B cell (primary cell): ENCODE results near the gene CARHSP1. TPM values are rescaled to one million over a fixed set of nuclear protein-coding genes. Genes with fewer than 3 reads are reported as not detected.

Experiments
- ATAC-seq: fragments of 200-7000 bp; cut with Tn5 transposase; one replicate; pipeline ENCODE4 v1.10.0; 2021; ENCODE audit warnings: low read depth, mild to moderate bottlenecking, moderate number of reproducible peaks, moderate library complexity
- CTCF ChIA-PET: fragments of 350-600 bp; sonication (Branson Sonifier 250); formaldehyde crosslinking; loops from one replicate; lab custom pipeline; 2021; ENCODE audit warnings: antibody characterized with exemption, inconsistent platforms; lab: Charles Lee
- POLR2A ChIA-PET: fragments of 350-600 bp; sonication (Branson Sonifier 250); formaldehyde crosslinking; loops from one replicate; lab custom pipeline; 2021; ENCODE audit warnings: antibody characterized with exemption; lab: Charles Lee
- DNase-seq: peaks from one replicate; pipeline ENCODE4 v3.0.0; 2013
- H2AFZ ChIP-seq: 2 replicates; pipeline ENCODE4 v1.6.1; 2012; ENCODE audit warnings: mild to moderate bottlenecking, low read depth, low read length; ENCODE audit not compliant: insufficient read depth, poor library complexity, severe bottlenecking
- H3K27ac ChIP-seq, 2 donors: 1 replicate in 1 of 2; 2 replicates in 1 of 2; pipeline ENCODE4 v1.5.1; 2012 to 2013; ENCODE audit warnings: low read length in 2 of 2, mild to moderate bottlenecking in 2 of 2, moderate library complexity in 1 of 2
- H3K27me3 ChIP-seq, 4 experiments: fragments of 200-600 bp in 1 of 4; sonication (generic) in 1 of 4; replicated peaks in 1 of 4; 1 replicate in 2 of 4; 2 replicates in 2 of 4; pipeline versions ENCODE4 v1.6.1 to v1.7.0; 2013 to 2016; ENCODE audit warnings: low read length in 3 of 4, mild to moderate bottlenecking in 2 of 4, mixed read lengths in 1 of 4, moderate library complexity in 1 of 4; ENCODE audit not compliant: insufficient read depth in 4 of 4, control insufficient read depth in 3 of 4; ENCODE audit errors: control extremely low read depth in 1 of 4
- H3K36me3 ChIP-seq, 2 experiments: replicated peaks in 1 of 2; 1 replicate in 1 of 2; 2 replicates in 1 of 2; pipeline versions ENCODE4 v1.6.1 to v1.7.1; 2013; ENCODE audit warnings: low read length in 1 of 2; ENCODE audit not compliant: insufficient read depth in 2 of 2, control insufficient read depth in 1 of 2; ENCODE audit errors: control extremely low read depth in 1 of 2, extremely low read depth in 1 of 2
- H3K4me1 ChIP-seq, 2 donors: fragments of 200-600 bp in 1 of 2; sonication (generic) in 1 of 2; 1 replicate in 1 of 2; 2 replicates in 1 of 2; pipeline versions ENCODE4 v1.5.1 to v1.6.1; 2013 to 2017; ENCODE audit warnings: low read length in 2 of 2; ENCODE audit not compliant: control insufficient read depth in 2 of 2, insufficient read depth in 2 of 2
- H3K4me2 ChIP-seq: replicated peaks from 2 replicates; pipeline ENCODE3; 2012; ENCODE audit warnings: mild to moderate bottlenecking, low read depth, low read length; ENCODE audit not compliant: poor library complexity, severe bottlenecking
- H3K4me3 ChIP-seq, 5 experiments: fragments of 200-600 bp in 1 of 5; sonication (generic) in 1 of 5; 1 replicate in 3 of 5; 2 replicates in 2 of 5; pipeline versions ENCODE4 v1.5.1 to v1.7.0; 2011 to 2016; ENCODE audit warnings: low read length in 4 of 5, mild to moderate bottlenecking in 4 of 5, low read depth in 2 of 5, control low read depth in 1 of 5, moderate library complexity in 1 of 5; ENCODE audit not compliant: insufficient read depth in 1 of 5; ENCODE audit errors: control extremely low read depth in 1 of 5, extremely low read depth in 1 of 5
- H3K79me2 ChIP-seq: fragments of 200-600 bp; sonication (generic); one replicate; pipeline ENCODE4 v1.6.0; 2016; ENCODE audit warnings: low read length; ENCODE audit not compliant: control insufficient read depth, insufficient read depth
- H3K9ac ChIP-seq: fragments of 200-600 bp; sonication (generic); 2 replicates; pipeline ENCODE4 v1.6.1; 2017; ENCODE audit warnings: mild to moderate bottlenecking, low read length, moderate library complexity
- H3K9me3 ChIP-seq, 3 donors: one replicate each; pipeline versions ENCODE4 v1.6.1 to v1.7.1; 2013; ENCODE audit warnings: low read length in 2 of 3; ENCODE audit not compliant: control insufficient read depth in 2 of 3, insufficient read depth in 1 of 3; ENCODE audit errors: control extremely low read depth in 1 of 3
- H4K20me1 ChIP-seq: 2 replicates; pipeline ENCODE4 v1.6.0; 2012; ENCODE audit warnings: mild to moderate bottlenecking, low read length; ENCODE audit not compliant: insufficient read depth, control insufficient read depth, poor library complexity, severe bottlenecking
- H3K27ac Mint-ChIP-seq: one replicate; pipeline ENCODE4 v1.8.0; 2021; ENCODE audit warnings: mixed read lengths
- H3K27me3 Mint-ChIP-seq: one replicate; pipeline ENCODE4 v1.8.0; 2021; ENCODE audit warnings: mixed read lengths
- H3K4me1 Mint-ChIP-seq: one replicate; pipeline ENCODE4 v1.8.0; 2021; ENCODE audit warnings: mixed read lengths
- H3K4me3 Mint-ChIP-seq: one replicate; pipeline ENCODE4 v1.8.0; 2021; ENCODE audit warnings: mixed read lengths
- H3K9me3 Mint-ChIP-seq: one replicate; pipeline ENCODE4 v1.8.0; 2022; ENCODE audit warnings: mixed read lengths; ENCODE audit not compliant: insufficient read depth
- CTCF ChIP-seq: fragments of 200-600 bp; IDR thresholded peaks from one replicate; pipeline ENCODE4 v1.8.0; 2022; ENCODE audit warnings: antibody characterized with exemption, mild to moderate bottlenecking
- EZH2 ChIP-seq: IDR thresholded peaks from 2 replicates; pipeline ENCODE4 v1.6.1; 2012; ENCODE audit warnings: borderline replicate concordance, low read depth, mild to moderate bottlenecking, moderate library complexity, low read length; ENCODE audit not compliant: insufficient read depth, poor library complexity, severe bottlenecking
- WGBS: methylation state at CpG from one replicate; pipeline ENCODE4 v1.1.5; 2013; ENCODE audit warnings: missing lambda C conversion rate; ENCODE audit not compliant: insufficient coverage; 5-methylcytosine and 5-hydroxymethylcytosine counted together
- intact Hi-C: fragments of 100-400 bp; cut with micrococcal nuclease; formaldehyde crosslinking; loops from one replicate; pipeline ENCODE4 v1.10.0; 2022
- polyA plus RNA-seq: library from polyadenylated mRNA; depleted of rRNA; stranded (reverse); fragments of >200 nt; gene quantifications from 2 replicates; pipeline ENCODE4 v1.2.3, GENCODE V29; 2012
- total RNA-seq, 2 donors: library from RNA; stranded (reverse); fragments of 120-200 nt in 1 of 2; gene quantifications; 1 replicate in 1 of 2; 2 replicates in 1 of 2; pipeline versions ENCODE4 v1.2.3 to v1.2.4, GENCODE V29; 2013 to 2022

Gene CARHSP1
- total and polyA plus RNA-seq, 2 donors (not counting 1 experiment from before 2014, with no cell fraction given): 26.5 to 63.1 TPM

GRCh38 chr16:8898660-8899318, 30.0 kb upstream of the CARHSP1 start:
- POLR2A ChIA-PET: no interaction called here
- H3K4me3 ChIP-seq: no peak overlapping the region
- no peak overlapping the region for H2AFZ ChIP-seq
- H4K20me1 ChIP-seq: peaks cover 56% of the 10 kb centered on the region
- H3K36me3 ChIP-seq: peaks cover 4 to 96% of the 10 kb centered on the region in 2 experiments
- peaks cover 9% of the 10 kb centered on the region for H3K79me2 ChIP-seq
- no peak overlapping the region for H3K27ac ChIP-seq
- ATAC-seq (no peak), DNase-seq (no peak)
- H3K27me3 ChIP-seq: no peaks in the 10 kb centered on the region
- no peaks in the 10 kb centered on the region for H3K9me3 ChIP-seq
- H3K9me3 Mint-ChIP-seq: no peaks in the 10 kb centered on the region
- WGBS: 82% methylated on average over 2 of the region's 3 CpGs
- no peak overlapping the region for H3K4me2 ChIP-seq
- H3K4me1 ChIP-seq: peaks cover 0 to 5% of the 10 kb centered on the region in 2 donors
- TF ChIP-seq CTCF (no peak), EZH2 (no peak)
- H3K27me3 Mint-ChIP-seq: no peaks in the 10 kb centered on the region
- intact Hi-C loops: no loop called here
- no peak overlapping the region for H3K9ac ChIP-seq
- no peak overlapping the region for H3K27ac Mint-ChIP-seq
- no peaks in the 10 kb centered on the region for H3K4me1 Mint-ChIP-seq
- H3K4me3 Mint-ChIP-seq: no peak overlapping the region
- CTCF ChIA-PET: interaction anchor here (0.7 to 4.3 kb wide), 4 partner anchors 19 to 236 kb away, joined by 3 to 12 read pairs (median 4); no protein-coding TSS in a partner anchor

- peaks cover 2 to 79% of the 10 kb centered on the region in 2 experiments for H3K36me3 ChIP-seq
- Mint-ChIP-seq H3K4me3 (no peak overlapping the region), H3K4me1 (peaks cover 36% of the 10 kb centered on the region), H3K9me3 (peaks cover 3% of the 10 kb centered on the region), H3K27ac (no peak overlapping the region), H3K27me3 (no peaks in the 10 kb centered on the region)
- peaks cover 12% of the 10 kb centered on the region for H3K79me2 ChIP-seq
- intact Hi-C loops: loop anchor here (5.0 kb wide), 3 partner anchors 273 to 1982 kb away; partner anchors contain the start of genes CIITA, GRIN2A and METTL22
- no peak overlapping the region for H2AFZ ChIP-seq
- no peak overlapping the region for H3K4me2 ChIP-seq
- H3K9me3 ChIP-seq: peaks cover 0 to 3% (median 0%) of the 10 kb centered on the region in 3 donors
- peaks cover 18 to 40% of the 10 kb centered on the region in 2 donors for H3K4me1 ChIP-seq
- no peak for TF ChIP-seq EZH2
- no peak for TF ChIP-seq CTCF
- ATAC-seq: no peak
- no peak overlapping the region for H3K9ac ChIP-seq
- 96% methylated on average over 20 of the region's 21 CpGs for WGBS
- no peaks in the 10 kb centered on the region for H3K27me3 ChIP-seq
- no peak for DNase-seq
- no peak overlapping the region for H3K4me3 ChIP-seq
- ChIA-PET CTCF (interaction anchor here (1.5 to 3.8 kb wide), 3 partner anchors 22 to 240 kb away, joined by 4 to 18 read pairs (median 13); no protein-coding TSS in a partner anchor), POLR2A (no interaction called here)
- H4K20me1 ChIP-seq: peaks cover 71% of the 10 kb centered on the region
- H3K27ac ChIP-seq: no peak overlapping the region
Observed at GRCh38 chr16:8894736-8895334, 26.0 kb upstream of the CARHSP1 start.
